ENCODE results near the gene NDRG4.
A peak's percentile ranks its signal among the peaks of the same experiment; 100 is the strongest.

Gene NDRG4

GRCh38 chr16:58495521-58496331 lies 4.2 kb upstream of the NDRG4 start:
- no peak for DNase-seq (ENCODE audit: low spot score)

- no peak for DNase-seq (ENCODE audit: low spot score)
Observed at GRCh38 chr16:58497468-58497867, 2.5 kb upstream of the NDRG4 start.

- no peak for DNase-seq (ENCODE audit: low spot score)
Observed at GRCh38 chr16:58497935-58498334, 2.0 kb upstream of the NDRG4 start.

DNA sequence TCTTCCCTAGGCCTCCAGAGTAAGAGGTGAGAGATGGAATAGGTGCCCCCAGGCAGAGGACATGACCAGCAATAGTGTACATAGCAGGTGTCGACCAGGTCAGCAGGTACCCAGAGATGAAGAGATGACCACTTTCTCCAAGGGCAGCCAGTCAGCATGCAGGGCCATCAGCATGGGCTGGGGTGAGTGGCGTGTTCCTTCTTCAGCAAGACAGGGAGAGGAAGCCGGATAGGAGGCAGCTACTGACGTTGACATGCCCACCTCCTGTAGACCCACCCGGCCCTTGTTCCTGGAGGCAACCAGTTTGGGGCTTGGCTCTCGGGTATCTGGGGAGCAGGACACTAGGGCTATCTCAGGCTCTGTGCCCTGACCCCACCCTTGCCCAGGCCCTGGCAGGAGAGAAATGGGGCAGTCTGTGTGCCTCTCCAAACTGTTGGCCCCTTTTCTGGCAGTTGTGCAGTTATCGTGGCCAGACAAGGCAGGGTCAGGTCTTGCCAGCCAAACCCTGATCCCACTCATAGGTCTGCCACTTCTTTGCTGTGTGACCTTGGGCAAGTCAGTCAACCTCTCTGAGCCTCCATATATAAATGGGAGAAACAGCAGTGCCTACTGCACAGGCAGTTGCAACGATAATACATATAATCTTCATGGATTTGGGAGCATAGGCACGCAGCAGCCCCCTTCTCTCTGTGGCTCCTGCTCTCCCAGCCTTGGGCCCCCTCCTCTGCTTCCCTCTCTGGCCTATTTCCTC lies 1.4 kb upstream of the NDRG4 start:
- DNase-seq (ENCODE audit: low spot score) = no peak

- DNase-seq (ENCODE audit: low spot score) = no peak
Observed at GRCh38 chr16:58499092-58499511, 841 bp upstream of the NDRG4 start.

DNA sequence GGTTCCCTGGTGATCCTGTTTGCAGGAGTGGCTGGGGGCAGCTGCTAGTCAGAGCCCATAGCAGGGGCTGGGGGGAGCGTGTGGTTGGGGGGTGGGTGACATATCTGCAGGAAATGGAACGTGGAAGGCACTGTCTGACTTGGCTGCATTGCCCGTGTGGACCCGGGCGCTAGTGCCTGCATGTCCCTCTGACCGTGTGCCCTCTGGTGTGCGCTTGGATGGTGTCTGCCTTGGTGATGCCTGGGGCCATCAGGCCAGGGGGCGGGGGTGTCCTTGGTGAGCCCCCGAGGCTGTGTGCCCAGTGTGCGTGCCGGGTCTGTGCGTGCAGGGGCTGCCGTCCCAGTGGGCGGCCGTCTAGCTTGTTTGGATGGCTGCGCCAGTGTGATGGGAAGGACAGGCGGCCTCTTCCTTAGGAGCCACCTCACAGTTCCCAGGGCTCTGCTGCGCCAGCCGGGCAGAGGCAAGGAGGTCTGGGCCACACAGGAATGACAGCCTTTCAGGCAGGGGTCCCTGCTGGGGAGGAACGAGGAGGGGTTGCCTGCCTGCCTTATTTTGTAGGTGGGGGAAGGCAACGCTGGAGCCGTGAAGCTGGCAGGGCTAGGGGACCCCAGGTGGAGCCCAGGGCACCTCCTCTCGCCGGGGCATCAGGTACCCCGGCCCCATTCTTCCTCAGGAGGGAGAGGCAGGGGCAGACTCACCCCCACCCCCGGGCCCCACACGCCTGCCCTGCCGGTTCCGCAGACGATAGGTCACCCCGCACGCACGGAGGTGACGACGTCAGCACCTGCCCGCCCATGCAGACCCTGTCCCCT lies 693 bp downstream of the NDRG4 start:
- no peak for DNase-seq (ENCODE audit: low spot score)

- DNase-seq (ENCODE audit: low spot score) = peak; percentile 17
Observed at GRCh38 chr16:58501242-58502131, 1.5 kb downstream of the NDRG4 start.

DNA sequence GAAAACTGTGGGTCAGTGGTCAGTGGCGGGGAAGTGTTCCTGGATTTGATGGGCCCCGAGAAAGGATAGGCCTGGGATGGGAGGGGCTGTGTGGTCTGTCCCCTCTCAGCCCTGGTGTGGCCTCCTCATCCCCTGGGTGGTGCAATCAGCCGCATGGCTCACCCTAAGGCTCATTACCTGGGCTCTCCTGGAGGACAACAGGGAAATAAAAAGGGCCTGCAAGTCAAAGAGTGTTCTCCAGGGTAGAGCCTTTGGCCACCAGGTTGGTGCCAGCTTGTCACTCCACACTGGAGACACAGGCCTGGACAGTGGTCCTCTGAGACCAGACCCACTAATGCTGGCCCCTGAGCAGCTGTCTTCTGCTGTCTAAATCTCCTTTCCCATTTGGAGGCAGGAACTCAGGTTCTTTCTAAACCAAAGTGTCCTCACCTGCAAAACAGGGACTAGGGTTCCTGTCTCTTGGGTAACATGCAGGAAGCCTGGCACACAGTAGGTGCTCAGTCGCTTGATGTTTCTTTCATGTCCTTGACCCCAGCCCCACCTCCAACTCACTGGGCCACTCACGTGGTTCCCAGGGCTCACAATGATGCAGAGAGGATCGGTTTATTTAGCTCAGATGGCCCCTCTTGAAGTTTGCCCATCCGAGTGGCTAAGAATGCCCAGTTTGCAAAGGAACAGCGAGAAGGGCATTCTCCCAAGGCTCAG lies 2.4 kb downstream of the NDRG4 start:
- no peak for DNase-seq (ENCODE audit: low spot score)

DNA sequence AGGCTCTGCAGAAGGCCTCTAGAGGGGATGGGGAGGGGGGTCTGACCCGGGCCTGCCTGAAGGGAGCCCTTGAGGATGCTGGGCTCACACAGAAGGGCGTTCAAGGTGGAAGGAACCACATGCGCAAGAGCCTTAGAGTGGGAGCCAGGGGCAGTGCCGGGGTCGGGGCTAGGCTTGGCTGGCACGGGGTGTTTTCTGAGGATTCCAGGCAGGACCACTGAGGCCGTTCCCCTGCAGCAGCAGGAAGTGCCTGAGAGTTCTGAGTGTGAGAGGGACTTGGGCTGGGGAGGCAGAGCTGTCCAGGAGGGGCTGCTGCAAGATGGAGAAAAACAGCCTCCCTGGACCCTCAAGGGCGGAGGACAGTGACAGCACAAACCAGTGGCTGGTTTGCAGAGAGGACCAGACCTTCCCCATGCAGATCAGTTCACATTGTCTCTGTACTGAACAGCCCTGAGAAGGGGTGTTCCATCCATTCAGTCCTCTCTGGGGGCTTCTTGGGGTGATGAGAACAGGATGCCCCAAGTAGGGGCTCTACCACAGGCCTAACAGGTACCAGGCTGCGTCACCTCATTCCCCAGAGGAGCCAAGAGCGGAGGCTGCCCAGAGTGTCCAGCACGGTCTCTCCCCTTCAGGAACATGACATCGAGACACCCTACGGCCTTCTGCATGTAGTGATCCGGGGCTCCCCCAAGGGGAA lies 3.4 kb downstream of the NDRG4 start:
- no peak for DNase-seq (ENCODE audit: low spot score)

DNA sequence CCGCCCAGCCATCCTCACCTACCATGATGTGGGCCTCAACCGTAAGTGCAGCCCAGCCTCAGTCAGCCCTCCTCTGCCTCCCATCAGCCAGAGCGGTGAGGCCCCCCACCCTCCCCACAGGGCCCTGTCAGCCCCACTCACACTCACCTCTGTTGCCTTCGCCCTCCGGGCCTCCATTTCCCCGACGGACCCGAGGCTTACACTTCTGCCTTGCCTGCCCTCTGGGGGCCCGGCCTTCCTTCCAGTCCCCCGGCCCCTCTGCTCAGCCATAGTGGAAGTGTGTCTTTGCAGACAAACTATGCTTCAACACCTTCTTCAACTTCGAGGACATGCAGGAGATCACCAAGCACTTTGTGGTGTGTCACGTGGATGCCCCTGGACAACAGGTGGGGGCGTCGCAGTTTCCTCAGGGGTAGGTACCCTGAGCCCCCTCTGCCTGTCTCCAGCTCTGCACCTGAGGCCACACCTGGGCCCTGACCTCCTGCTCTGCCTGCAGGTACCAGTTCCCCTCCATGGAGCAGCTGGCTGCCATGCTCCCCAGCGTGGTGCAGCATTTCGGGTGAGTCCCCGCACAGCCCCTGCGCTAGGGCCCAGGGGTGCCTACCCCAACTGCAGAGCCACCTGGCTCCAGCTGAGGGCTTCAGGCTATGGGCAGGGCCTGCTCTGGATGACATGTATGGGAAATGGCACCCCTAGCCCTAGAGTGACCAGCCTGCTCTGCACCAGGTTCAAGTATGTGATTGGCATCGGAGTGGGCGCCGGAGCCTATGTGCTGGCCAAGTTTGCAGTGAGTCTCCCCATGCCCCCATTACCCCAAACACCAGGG lies 4.1 kb downstream of the NDRG4 start:
- no peak for DNase-seq (ENCODE audit: low spot score)

- no peak for DNase-seq (ENCODE audit: low spot score)
Observed at GRCh38 chr16:58506241-58507194, 6.6 kb downstream of the NDRG4 start.

DNA sequence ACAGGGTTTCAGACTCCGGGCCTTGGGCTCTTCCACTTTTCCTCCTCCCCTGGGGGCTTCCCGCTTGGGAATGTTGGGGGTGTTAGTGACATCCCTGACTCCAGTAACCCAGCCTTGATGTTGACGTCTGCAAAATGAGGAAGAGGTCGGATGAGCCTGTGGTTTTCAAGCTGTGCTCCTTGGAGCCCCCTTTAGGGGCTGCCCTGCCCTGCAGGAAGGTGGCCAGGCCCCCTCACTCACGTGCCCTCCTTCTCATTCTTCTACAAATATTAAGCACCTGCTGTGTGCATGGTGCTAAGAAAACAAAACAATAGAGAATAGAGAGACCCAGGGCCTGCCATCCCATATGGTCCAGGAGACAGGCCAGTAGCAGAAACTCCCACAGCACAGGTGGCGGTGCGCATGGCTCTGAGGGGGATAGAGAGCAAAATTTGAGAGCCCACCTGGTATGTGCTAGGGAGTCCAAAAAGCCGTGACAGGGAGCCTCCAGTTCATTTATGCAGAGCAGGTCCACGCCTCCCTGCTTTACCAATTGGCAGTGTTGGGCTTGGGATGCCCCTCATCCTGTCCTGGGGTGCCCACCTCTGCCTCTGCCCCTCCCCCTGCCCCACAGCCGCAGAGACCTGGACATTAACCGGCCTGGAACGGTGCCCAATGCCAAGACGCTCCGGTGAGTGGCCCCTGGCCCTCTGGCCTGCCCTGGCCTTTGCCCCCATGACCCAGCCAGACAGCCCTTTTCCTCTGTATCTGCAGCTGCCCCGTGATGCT lies 7.4 kb downstream of the NDRG4 start:
- no peak for DNase-seq (ENCODE audit: low spot score)

DNA sequence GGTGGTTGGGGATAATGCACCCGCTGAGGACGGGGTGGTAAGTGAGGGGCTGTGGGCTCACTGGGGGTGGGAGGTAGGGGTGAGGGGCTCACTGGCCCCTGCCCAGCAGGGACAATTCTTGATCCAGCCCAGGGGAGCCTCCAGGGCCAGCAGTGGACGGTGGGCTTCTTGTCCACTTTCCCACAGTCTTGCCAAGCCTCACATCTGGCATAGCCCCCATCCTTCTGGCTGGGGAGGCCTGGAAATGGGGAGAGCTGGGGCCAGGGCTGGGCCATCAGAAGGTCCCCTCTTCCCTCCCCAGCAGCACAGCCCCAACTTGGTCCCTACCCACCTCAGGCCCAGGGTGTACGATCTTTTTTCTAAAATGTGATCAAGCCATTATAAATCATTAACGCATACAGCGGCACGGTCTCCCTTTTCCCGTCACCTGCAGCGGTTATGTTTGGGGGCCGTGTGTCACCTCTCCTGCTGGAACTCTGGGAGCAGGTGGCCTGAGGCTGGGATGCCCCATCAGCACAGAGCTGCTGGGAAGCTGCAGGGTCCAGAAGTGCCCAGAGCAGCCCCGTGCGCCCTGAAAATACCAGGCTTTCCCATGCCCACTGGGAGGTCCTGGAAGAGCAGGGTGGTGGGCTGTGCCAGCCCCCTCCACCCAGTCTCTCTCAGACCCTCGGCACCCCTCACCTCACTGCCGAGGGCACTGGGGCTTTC lies 8.2 kb downstream of the NDRG4 start:
- no peak for DNase-seq (ENCODE audit: low spot score)

- DNase-seq (ENCODE audit: low spot score) = no peak
Observed at GRCh38 chr16:58508671-58509251, 8.8 kb downstream of the NDRG4 start.

DNA sequence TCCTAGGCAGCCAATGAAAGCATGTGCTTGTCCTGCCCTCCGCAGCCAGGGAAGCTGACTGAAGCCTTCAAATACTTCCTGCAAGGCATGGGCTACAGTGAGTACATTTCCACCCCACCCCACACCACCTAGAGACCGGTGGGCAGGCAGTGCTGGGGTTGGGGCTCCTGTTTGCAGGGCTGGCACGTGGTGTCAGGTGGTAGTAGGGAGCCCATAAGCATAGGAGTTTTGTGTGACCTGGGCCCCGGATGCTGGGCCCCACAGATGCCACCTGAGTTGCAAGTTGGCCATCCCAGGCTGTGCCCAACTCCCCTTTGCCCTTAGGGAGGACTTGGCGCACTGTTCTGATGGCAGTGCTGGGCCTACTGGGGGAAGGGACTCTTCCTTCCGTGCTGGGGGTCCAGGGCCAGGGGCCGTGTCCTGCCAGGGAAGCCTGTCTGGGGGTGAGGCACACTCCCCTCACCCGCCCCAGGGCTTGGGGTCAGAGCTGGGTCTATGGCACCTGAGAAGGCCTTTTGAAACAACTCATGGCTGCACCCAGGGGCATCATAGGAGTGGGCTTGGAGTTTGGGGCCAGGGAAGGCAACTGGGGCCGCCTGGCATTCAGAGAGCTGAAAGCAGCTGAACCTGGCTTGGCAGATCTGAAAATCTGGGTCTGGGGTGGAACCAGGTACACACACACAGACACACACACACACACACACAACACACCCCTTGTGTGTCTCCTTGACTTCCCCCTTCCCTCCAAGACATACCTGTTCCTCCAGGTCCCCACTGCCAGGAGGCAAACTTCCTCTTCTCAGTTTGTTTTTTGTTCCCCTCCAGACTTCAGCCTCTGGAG lies 9.5 kb downstream of the NDRG4 start:
- DNase-seq (ENCODE audit: low spot score) = no peak

All from CD4-positive, alpha-beta T cell treated with Interleukin-15 for 4 hours (primary cell).